ENCODE results near the gene ESR1. TPM values are rescaled to one million over a fixed set of nuclear protein-coding genes. Genes with fewer than 3 reads are reported as not detected.

ESR1 gene
- total and polyA plus RNA-seq, 2 experiments from 2014 or later: 0.09 TPM; not detected in 1

- in situ Hi-C loops (cut with MboI): no loop called here
- Histone ChIP-seq H3K4me2 (ENCODE audit: unreplicated experiment) (no peak overlapping the region), H3K9ac (no peak overlapping the region), H3K4me3 (no peak overlapping the region), H3K27me3 (replicated peaks; ENCODE audit: insufficient read depth) (no peaks in the 10 kb centered on the region), H3K79me2 (ENCODE audit: insufficient read depth) (no peaks in the 10 kb centered on the region), H2AFZ (no peak overlapping the region), H3K9me3 (ENCODE audit: low read depth) (no peaks in the 10 kb centered on the region), H4K20me1 (ENCODE audit: insufficient read depth) (no peaks in the 10 kb centered on the region), H3K27ac (no peak overlapping the region), H3K36me3 (ENCODE audit: low read depth) (no peaks in the 10 kb centered on the region), H3K9me2 (ENCODE audit: insufficient read depth) (no peaks in the 10 kb centered on the region), H3K4me1 (ENCODE audit: insufficient read depth) (no peaks in the 10 kb centered on the region), H3F3A (ENCODE audit: insufficient read depth) (no peaks in the 10 kb centered on the region)
- no peak for DNase-seq
- no peak for TF ChIP-seq EZH2 (IDR thresholded peaks at IDR 0.05; ENCODE audit: insufficient read depth, poor library complexity, severe bottlenecking)
- no peak for TF ChIP-seq EZH2phosphoT487 (IDR thresholded peaks at IDR 0.05; ENCODE audit: insufficient read depth, low read depth)
- 52 to 60% methylated on average over 4 of the region's 4 CpGs for whole genome bisulfite sequencing, 2 experiments (ENCODE audit: low coverage in 1 of 2, low lambda C conversion rate in 2 of 2, missing lambda C conversion rate in 2 of 2)
These were observed 27.9 kb downstream of the ESR1 start for GRCh38 chr6:151835396-151835795.

- Histone ChIP-seq H2AFZ (no peak overlapping the region), H3K9me2 (ENCODE audit: insufficient read depth) (no peaks in the 10 kb centered on the region), H3K27ac (no peak overlapping the region), H4K20me1 (ENCODE audit: insufficient read depth) (no peaks in the 10 kb centered on the region), H3K4me1 (ENCODE audit: insufficient read depth) (no peaks in the 10 kb centered on the region), H3K4me3 (no peak overlapping the region), H3K79me2 (ENCODE audit: insufficient read depth) (no peaks in the 10 kb centered on the region), H3K9ac (no peak overlapping the region), H3K36me3 (ENCODE audit: low read depth) (no peaks in the 10 kb centered on the region), H3K9me3 (ENCODE audit: low read depth) (no peaks in the 10 kb centered on the region), H3K27me3 (replicated peaks; ENCODE audit: insufficient read depth) (no peaks in the 10 kb centered on the region), H3K4me2 (ENCODE audit: unreplicated experiment) (no peak overlapping the region), H3F3A (ENCODE audit: insufficient read depth) (no peaks in the 10 kb centered on the region)
- WGBS, 2 experiments (ENCODE audit: low coverage in 1 of 2, low lambda C conversion rate in 2 of 2, missing lambda C conversion rate in 2 of 2): 58 to 62% methylated on average over 5 of the region's 5 CpGs
- no peak for DNase-seq
- in situ Hi-C loops (cut with MboI): no loop called here
- TF ChIP-seq EZH2 (IDR thresholded peaks at IDR 0.05; ENCODE audit: insufficient read depth, poor library complexity, severe bottlenecking): no peak
- TF ChIP-seq EZH2phosphoT487 (IDR thresholded peaks at IDR 0.05; ENCODE audit: insufficient read depth, low read depth): no peak
These were observed 29.7 kb downstream of the ESR1 start for GRCh38 chr6:151837223-151837622.

- H3K4me1 ChIP-seq (ENCODE audit: insufficient read depth): no peaks in the 10 kb centered on the region
- no peaks in the 10 kb centered on the region for H3K27me3 ChIP-seq (replicated peaks; ENCODE audit: insufficient read depth)
- TF ChIP-seq EZH2 (IDR thresholded peaks at IDR 0.05; ENCODE audit: insufficient read depth, poor library complexity, severe bottlenecking): no peak
- no peak for TF ChIP-seq EZH2phosphoT487 (IDR thresholded peaks at IDR 0.05; ENCODE audit: insufficient read depth, low read depth)
- H3K4me2 ChIP-seq (ENCODE audit: unreplicated experiment): no peak overlapping the region
- H3F3A ChIP-seq (ENCODE audit: insufficient read depth): no peaks in the 10 kb centered on the region
- no peaks in the 10 kb centered on the region for H3K79me2 ChIP-seq (ENCODE audit: insufficient read depth)
- DNase-seq: peak; percentile 3
- no peaks in the 10 kb centered on the region for H3K9me3 ChIP-seq (ENCODE audit: low read depth)
- no peaks in the 10 kb centered on the region for H4K20me1 ChIP-seq (ENCODE audit: insufficient read depth)
- H2AFZ ChIP-seq: no peak overlapping the region
- H3K9me2 ChIP-seq (ENCODE audit: insufficient read depth): no peaks in the 10 kb centered on the region
- H3K4me3 ChIP-seq: no peak overlapping the region
- no peaks in the 10 kb centered on the region for H3K36me3 ChIP-seq (ENCODE audit: low read depth)
- H3K9ac ChIP-seq: no peak overlapping the region
- no peak overlapping the region for H3K27ac ChIP-seq
- 77 to 87% methylated on average over 2 of the region's 2 CpGs for WGBS, 2 experiments (ENCODE audit: low coverage in 1 of 2, low lambda C conversion rate in 2 of 2, missing lambda C conversion rate in 2 of 2)
- in situ Hi-C loops (cut with MboI): no loop called here
These were observed 35.3 kb downstream of the ESR1 start for GRCh38 chr6:151842816-151843215.

GRCh38 chr6:151847064-151847463 lies 39.6 kb downstream of the ESR1 start:
- H3K79me2 ChIP-seq (ENCODE audit: insufficient read depth): no peaks in the 10 kb centered on the region
- no peaks in the 10 kb centered on the region for H4K20me1 ChIP-seq (ENCODE audit: insufficient read depth)
- WGBS, 2 experiments (ENCODE audit: low coverage in 1 of 2, low lambda C conversion rate in 2 of 2, missing lambda C conversion rate in 2 of 2): 0 to 7% methylated on average over 1 of the region's 1 CpG
- no peak for TF ChIP-seq EZH2phosphoT487 (IDR thresholded peaks at IDR 0.05; ENCODE audit: insufficient read depth, low read depth)
- TF ChIP-seq EZH2 (IDR thresholded peaks at IDR 0.05; ENCODE audit: insufficient read depth, poor library complexity, severe bottlenecking): no peak
- no peak overlapping the region for H2AFZ ChIP-seq
- H3K4me2 ChIP-seq (ENCODE audit: unreplicated experiment): no peak overlapping the region
- H3K4me1 ChIP-seq (ENCODE audit: insufficient read depth): no peaks in the 10 kb centered on the region
- in situ Hi-C loops (cut with MboI): no loop called here
- H3K9ac ChIP-seq: no peak overlapping the region
- no peaks in the 10 kb centered on the region for H3K9me3 ChIP-seq (ENCODE audit: low read depth)
- H3K9me2 ChIP-seq (ENCODE audit: insufficient read depth): no peaks in the 10 kb centered on the region
- no peak overlapping the region for H3K4me3 ChIP-seq
- H3K36me3 ChIP-seq (ENCODE audit: low read depth): no peaks in the 10 kb centered on the region
- no peaks in the 10 kb centered on the region for H3F3A ChIP-seq (ENCODE audit: insufficient read depth)
- H3K27ac ChIP-seq: no peak overlapping the region
- no peaks in the 10 kb centered on the region for H3K27me3 ChIP-seq (replicated peaks; ENCODE audit: insufficient read depth)
- peak; percentile 63 for DNase-seq

GRCh38 chr6:151850479-151851003 lies 43.1 kb downstream of the ESR1 start:
- H4K20me1 ChIP-seq (ENCODE audit: insufficient read depth): no peaks in the 10 kb centered on the region
- no peaks in the 10 kb centered on the region for H3K9me3 ChIP-seq (ENCODE audit: low read depth)
- H3K4me1 ChIP-seq (ENCODE audit: insufficient read depth): no peaks in the 10 kb centered on the region
- no peak overlapping the region for H3K4me3 ChIP-seq
- no peak overlapping the region for H3K27ac ChIP-seq
- no peaks in the 10 kb centered on the region for H3K36me3 ChIP-seq (ENCODE audit: low read depth)
- no peaks in the 10 kb centered on the region for H3F3A ChIP-seq (ENCODE audit: insufficient read depth)
- no peaks in the 10 kb centered on the region for H3K27me3 ChIP-seq (replicated peaks; ENCODE audit: insufficient read depth)
- no peak overlapping the region for H3K9ac ChIP-seq
- TF ChIP-seq EZH2 (IDR thresholded peaks at IDR 0.05; ENCODE audit: insufficient read depth, poor library complexity, severe bottlenecking) (no peak), EZH2phosphoT487 (IDR thresholded peaks at IDR 0.05; ENCODE audit: insufficient read depth, low read depth) (no peak)
- no peak overlapping the region for H3K4me2 ChIP-seq (ENCODE audit: unreplicated experiment)
- in situ Hi-C loops (cut with MboI): no loop called here
- H3K9me2 ChIP-seq (ENCODE audit: insufficient read depth): no peaks in the 10 kb centered on the region
- no peaks in the 10 kb centered on the region for H3K79me2 ChIP-seq (ENCODE audit: insufficient read depth)
- DNase-seq: no peak
- no peak overlapping the region for H2AFZ ChIP-seq
- WGBS, 2 experiments (ENCODE audit: low coverage in 1 of 2, low lambda C conversion rate in 2 of 2, missing lambda C conversion rate in 2 of 2): 49 to 53% methylated on average over 5 of the region's 5 CpGs
